H1 (cell line): ENCODE data around the gene MMP20. TPM values are rescaled to one million over a fixed set of nuclear protein-coding genes. Genes with fewer than 3 reads are reported as not detected.

Source experiments
- CTCF ChIA-PET: fragments of 300-600 bp; sonication (Branson Sonifier 250); formaldehyde crosslinking; loops from one replicate; lab custom pipeline; 2021; ENCODE audit not compliant: partially characterized antibody; lab: Charles Lee
- POLR2A ChIA-PET: fragments of 300-600 bp; sonication (Branson Sonifier 250); formaldehyde crosslinking; loops from one replicate; lab custom pipeline; 2021; ENCODE audit warnings: inconsistent platforms; ENCODE audit not compliant: partially characterized antibody; lab: Charles Lee
- DNase-seq, 2 experiments: peaks; one replicate each; pipeline versions ENCODE4 v3.0.0 to v3.0.0-alpha.2; 2010 to 2022; ENCODE audit warnings: low spot score in 2 of 2, low read depth in 1 of 2, mixed read lengths in 1 of 2
- FAIRE-seq: peaks from 2 replicates; lab custom pipeline; 2011; peaks lifted over from hg19 to GRCh38; lab: Jason Lieb, UNC
- H2AFZ ChIP-seq: 2 replicates; pipeline ENCODE4 v1.8.1; 2012; ENCODE audit warnings: low read length, inconsistent platforms
- H2AK5ac ChIP-seq: 2 replicates; pipeline ENCODE4 v1.6.1; 2013; ENCODE audit warnings: low read depth, low read length
- H2BK120ac ChIP-seq: replicated peaks from 2 replicates; pipeline ENCODE3; 2013; ENCODE audit warnings: low read depth, low read length, inconsistent platforms
- H2BK12ac ChIP-seq: 2 replicates; pipeline ENCODE4 v1.6.1; 2013; ENCODE audit warnings: low read depth, low read length
- H2BK15ac ChIP-seq: 2 replicates; pipeline ENCODE4 v1.6.1; 2013; ENCODE audit warnings: low read length
- H2BK20ac ChIP-seq: 2 replicates; pipeline ENCODE4 v1.6.1; 2013; ENCODE audit warnings: low read length
- H2BK5ac ChIP-seq: 2 replicates; pipeline ENCODE4 v1.6.1; 2013; ENCODE audit warnings: low read depth, low read length
- H3K14ac ChIP-seq: 2 replicates; pipeline ENCODE4 v1.6.1; 2013; ENCODE audit warnings: inconsistent platforms; ENCODE audit not compliant: insufficient read length
- H3K18ac ChIP-seq: 2 replicates; pipeline ENCODE4 v1.6.1; 2013; ENCODE audit warnings: low read length; ENCODE audit errors: extremely low read depth
- H3K23ac ChIP-seq: 2 replicates; pipeline ENCODE4 v1.6.1; 2013; ENCODE audit warnings: inconsistent platforms; ENCODE audit not compliant: insufficient read length
- H3K23me2 ChIP-seq: 2 replicates; pipeline ENCODE4 v1.6.1; 2013; ENCODE audit warnings: low read depth, low read length
- H3K27ac ChIP-seq: 2 replicates; pipeline ENCODE4 v1.6.1; 2011; ENCODE audit warnings: low read depth, low read length, inconsistent platforms
- H3K27me3 ChIP-seq, 4 experiments: replicated peaks in 1 of 4; 1 replicate in 1 of 4; 2 replicates in 3 of 4; pipeline versions ENCODE4 v1.6.1 to v1.8.1; 2011 to 2013; ENCODE audit warnings: low read length in 3 of 4, mild to moderate bottlenecking in 3 of 4, inconsistent platforms in 2 of 4, mixed read lengths in 2 of 4, moderate library complexity in 1 of 4; ENCODE audit not compliant: control insufficient read depth in 3 of 4, insufficient read depth in 3 of 4; ENCODE audit errors: extremely low read depth in 1 of 4
- H3K36me3 ChIP-seq, 4 experiments: 2 replicates each; pipeline versions ENCODE4 v1.6.1 to v1.8.1; 2011 to 2013; ENCODE audit warnings: mild to moderate bottlenecking in 4 of 4, low read length in 3 of 4, moderate library complexity in 2 of 4, control low read depth in 1 of 4, inconsistent platforms in 1 of 4; ENCODE audit not compliant: insufficient read depth in 4 of 4, control insufficient read depth in 2 of 4
- H3K4ac ChIP-seq: replicated peaks from 2 replicates; pipeline ENCODE3; 2013; ENCODE audit warnings: low read length, low read depth, mixed read lengths, inconsistent platforms; ENCODE audit not compliant: insufficient read length
- H3K4me1 ChIP-seq, 4 experiments: replicated peaks in 1 of 4; 1 replicate in 1 of 4; 2 replicates in 3 of 4; pipeline versions ENCODE4 v1.6.1 to v1.8.1; 2011 to 2013; ENCODE audit warnings: low read length in 3 of 4, inconsistent platforms in 2 of 4, mixed read lengths in 1 of 4; ENCODE audit not compliant: insufficient read depth in 4 of 4, control insufficient read depth in 3 of 4
- H3K4me2 ChIP-seq, 2 experiments: 2 replicates each; pipeline versions ENCODE4 v1.6.1 to v1.8.1; 2011 to 2013; ENCODE audit warnings: low read depth in 2 of 2, low read length in 2 of 2, control low read depth in 1 of 2, inconsistent platforms in 1 of 2, mild to moderate bottlenecking in 1 of 2; ENCODE audit not compliant: insufficient read depth in 1 of 2
- H3K4me3 ChIP-seq, 4 experiments: fragments of 200-600, 300-600 bp in 1 of 4; sonication (generic), shearing (Covaris generic), sonication (Bioruptor Twin) in 1 of 4; 2 replicates each; pipeline versions ENCODE4 v1.5.1 to v1.8.1; 2011 to 2016; ENCODE audit warnings: low read length in 4 of 4, low read depth in 3 of 4, control low read depth in 2 of 4, inconsistent platforms in 2 of 4, mild to moderate bottlenecking in 2 of 4, mixed read lengths in 1 of 4, moderate library complexity in 1 of 4; ENCODE audit not compliant: insufficient read depth in 2 of 4; ENCODE audit errors: extremely low read depth in 1 of 4
- H3K56ac ChIP-seq: replicated peaks from 2 replicates; pipeline ENCODE3; 2013; ENCODE audit warnings: low read depth, mild to moderate bottlenecking, mixed read lengths, low read length, inconsistent platforms; ENCODE audit not compliant: insufficient read length
- H3K79me1 ChIP-seq: 2 replicates; pipeline ENCODE4 v1.6.1; 2013; ENCODE audit warnings: low read depth, low read length, control low read depth
- H3K79me2 ChIP-seq, 2 experiments: 2 replicates each; pipeline versions ENCODE4 v1.6.1 to v1.8.1; 2012 to 2013; ENCODE audit warnings: low read length in 2 of 2, mild to moderate bottlenecking in 2 of 2, inconsistent platforms in 1 of 2; ENCODE audit not compliant: insufficient read depth in 2 of 2, control insufficient read depth in 1 of 2
- H3K9ac ChIP-seq, 4 experiments: replicated peaks in 1 of 4; 1 replicate in 1 of 4; 2 replicates in 3 of 4; pipeline versions ENCODE4 v1.6.1 to v1.8.1; 2011 to 2013; ENCODE audit warnings: low read depth in 3 of 4, low read length in 3 of 4, control low read depth in 2 of 4, mild to moderate bottlenecking in 2 of 4, moderate library complexity in 2 of 4, inconsistent platforms in 1 of 4; ENCODE audit errors: extremely low read depth in 1 of 4
- H3K9me3 ChIP-seq, 2 experiments: 2 replicates each; pipeline versions ENCODE4 v1.6.1 to v1.8.1; 2012 to 2013; ENCODE audit warnings: mild to moderate bottlenecking in 2 of 2, moderate library complexity in 2 of 2, control low read depth in 1 of 2, inconsistent platforms in 1 of 2, low read depth in 1 of 2, low read length in 1 of 2, mixed read lengths in 1 of 2; ENCODE audit not compliant: insufficient read depth in 2 of 2
- H4K20me1 ChIP-seq, 2 experiments: replicated peaks in 1 of 2; 2 replicates each; pipeline versions ENCODE3 to v1.8.1; 2011 to 2013; ENCODE audit warnings: inconsistent platforms in 2 of 2, low read length in 2 of 2, mild to moderate bottlenecking in 1 of 2; ENCODE audit not compliant: insufficient read depth in 2 of 2, control insufficient read depth in 1 of 2
- H4K5ac ChIP-seq: 2 replicates; pipeline ENCODE4 v1.6.1; 2013; ENCODE audit warnings: low read length, low read depth, mixed read lengths, inconsistent platforms; ENCODE audit not compliant: insufficient read length
- H4K8ac ChIP-seq: 2 replicates; pipeline ENCODE4 v1.8.0; 2013; ENCODE audit warnings: mild to moderate bottlenecking, moderate library complexity, low read length, inconsistent platforms; ENCODE audit not compliant: insufficient read depth; ENCODE audit errors: extremely low read depth
- H4K91ac ChIP-seq: replicated peaks from 2 replicates; pipeline ENCODE3; 2013; ENCODE audit warnings: low read length, mixed read lengths, inconsistent platforms; ENCODE audit not compliant: insufficient read length
- GABPA ChIP-seq: IDR thresholded peaks from 2 replicates; pipeline ENCODE4 v1.6.1; 2011; ENCODE audit warnings: mild to moderate bottlenecking, low read length, moderate library complexity, borderline replicate concordance; ENCODE audit not compliant: insufficient read depth
- WGBS, 2 experiments: shearing (Covaris generic) in 1 of 2; methylation state at CpG; one replicate each; pipeline versions ENCODE4 v1.1.6 to v1.1.7; 2013 to 2015; ENCODE audit warnings: low lambda C conversion rate in 2 of 2, mixed read lengths in 2 of 2, inconsistent platforms in 1 of 2, low coverage in 1 of 2, missing lambda C conversion rate in 1 of 2; ENCODE audit not compliant: insufficient replicate concordance in 2 of 2, insufficient coverage in 1 of 2, insufficient read length in 1 of 2; ENCODE audit errors: extremely low coverage in 1 of 2, missing lambda C conversion rate in 1 of 2; 5-methylcytosine and 5-hydroxymethylcytosine counted together
- polyA plus RNA-seq, 7 experiments: library from polyadenylated mRNA; depleted of rRNA in 3 of 7; stranded (reverse) in 5 of 7; unstranded in 2 of 7; fragments of >200 nt in 5 of 7; fragments of 200-250 nt in 2 of 7; gene quantifications; 1 replicate in 5 of 7; 2 replicates in 1 of 7; 4 replicates in 1 of 7; pipeline versions ENCODE4 v1.2.1 to v1.2.3, GENCODE V29; 2011 to 2013; ENCODE audit warnings: missing spikeins in 2 of 7, mixed read lengths in 2 of 7
- total RNA-seq: library from RNA; stranded (reverse); fragmentation: NEBNext Ultra II Directional; extraction: Animal tissue kit (Norgen Biotek cat#: 25700); gene quantifications from 2 replicates; pipeline ENCODE4 v1.2.1, GENCODE V29; 2021

The MMP20 gene
- total and polyA plus RNA-seq, 2 of the 8 experiments (the other 6 are each of a cell fraction or from before 2014, with no cell fraction given): not detected

- TF ChIP-seq GABPA: no peak
These were observed 1.1 kb downstream of the MMP20 start for GRCh38 chr11:102623998-102624397.

More at GRCh38 chr11:102623998-102624397, 1.1 kb downstream of the MMP20 start:
- DNase-seq (no peak), FAIRE-seq (no peak)
- Histone ChIP-seq H3K14ac (no peak overlapping the region), H2AK5ac (no peak overlapping the region), H3K4me2 (no peak overlapping the region), H2BK120ac (no peak overlapping the region), H3K9ac (no peak overlapping the region), H2BK15ac (no peak overlapping the region), H3K79me2 (no peaks in the 10 kb centered on the region), H3K27ac (no peak overlapping the region), H2AFZ (no peak overlapping the region), H2BK20ac (no peak overlapping the region), H3K4me1 (no peaks in the 10 kb centered on the region), H3K56ac (no peak overlapping the region), H4K20me1 (no peaks in the 10 kb centered on the region), H3K27me3 (no peaks in the 10 kb centered on the region), H3K36me3 (no peaks in the 10 kb centered on the region), H3K9me3 (no peaks in the 10 kb centered on the region), H3K4me3 (no peak overlapping the region), H3K79me1 (no peaks in the 10 kb centered on the region), H3K4ac (no peak overlapping the region), H4K91ac (no peak overlapping the region), H2BK12ac (no peak overlapping the region), H3K23me2 (no peaks in the 10 kb centered on the region), H3K23ac (no peak overlapping the region), H3K18ac (no peak overlapping the region), H4K5ac (no peak overlapping the region), H4K8ac (no peak overlapping the region; the same call in 1 of the 2 replicates), H2BK5ac (no peak overlapping the region)
- 87% methylated on average over 8 of the region's 8 CpGs; no CpG with 5 or more reads in 1 of the 2 experiments for WGBS, 2 experiments
- CTCF ChIA-PET: interaction anchor here (0.6 to 3.3 kb wide), 3 partner anchors 10 to 112 kb away, joined by 3 to 16 read pairs (median 4); no protein-coding TSS in a partner anchor
- POLR2A ChIA-PET: no interaction called here
